Common myeloid progenitor, CD34-positive (primary cell): ENCODE data around the gene XRCC4. TPM values are rescaled to one million over a fixed set of nuclear protein-coding genes. Genes with fewer than 3 reads are reported as not detected.
A peak's percentile ranks its signal among the peaks of the same experiment; 100 is the strongest.

Source experiments
- CTCF ChIA-PET: fragments of 350-600 bp; sonication (Branson Sonifier 250); formaldehyde crosslinking; loops from one replicate; lab custom pipeline; 2021; ENCODE audit warnings: antibody characterized with exemption; lab: Charles Lee
- POLR2A ChIA-PET: fragments of 350-600 bp; sonication (Branson Sonifier 250); formaldehyde crosslinking; loops from one replicate; lab custom pipeline; 2021; ENCODE audit warnings: antibody characterized with exemption; lab: Charles Lee
- DNase-seq, 3 donors: peaks; one replicate each; pipeline versions ENCODE4 v3.0.0 to v3.0.0-alpha.2; 2013
- H3K27ac ChIP-seq, 2 experiments: 1 replicate in 1 of 2; 2 replicates in 1 of 2; pipeline ENCODE4 v1.7.0; 2013; ENCODE audit warnings: inconsistent platforms in 2 of 2, low read length in 2 of 2, mild to moderate bottlenecking in 2 of 2, low read depth in 1 of 2, moderate library complexity in 1 of 2; ENCODE audit not compliant: severe bottlenecking in 2 of 2, insufficient read depth in 1 of 2, poor library complexity in 1 of 2
- H3K27me3 ChIP-seq, 5 experiments: replicated peaks in 2 of 5; 1 replicate in 3 of 5; 2 replicates in 2 of 5; pipeline versions ENCODE4 v1.6.1 to v1.7.0; 2013; ENCODE audit warnings: low read length in 4 of 5, mild to moderate bottlenecking in 2 of 5, moderate library complexity in 2 of 5, inconsistent platforms in 1 of 5; ENCODE audit not compliant: insufficient read depth in 5 of 5, control insufficient read depth in 4 of 5
- H3K36me3 ChIP-seq, 4 experiments: 1 replicate in 2 of 4; 2 replicates in 2 of 4; pipeline versions ENCODE4 v1.6.1 to v1.7.0; 2013; ENCODE audit warnings: low read length in 3 of 4, control low read depth in 1 of 4, mild to moderate bottlenecking in 1 of 4; ENCODE audit not compliant: control insufficient read depth in 4 of 4, insufficient read depth in 4 of 4
- H3K4me1 ChIP-seq, 4 experiments: 1 replicate in 3 of 4; 2 replicates in 1 of 4; pipeline versions ENCODE4 v1.6.1 to v1.7.1; 2013; ENCODE audit warnings: low read length in 3 of 4, mild to moderate bottlenecking in 3 of 4, control low read depth in 1 of 4, inconsistent platforms in 1 of 4, moderate library complexity in 1 of 4; ENCODE audit not compliant: control insufficient read depth in 4 of 4, insufficient read depth in 4 of 4; ENCODE audit errors: control extremely low read depth in 1 of 4
- H3K4me3 ChIP-seq, 7 experiments: 1 replicate in 4 of 7; 2 replicates in 3 of 7; pipeline versions ENCODE4 v1.5.1 to v1.7.0; 2013; ENCODE audit warnings: mild to moderate bottlenecking in 7 of 7, low read length in 6 of 7, moderate library complexity in 6 of 7, inconsistent platforms in 2 of 7, low read depth in 2 of 7, control low read depth in 1 of 7; ENCODE audit not compliant: insufficient read depth in 4 of 7, control insufficient read depth in 1 of 7; ENCODE audit errors: extremely low read depth in 1 of 7
- H3K9me3 ChIP-seq, 5 experiments: 1 replicate in 4 of 5; 2 replicates in 1 of 5; pipeline versions ENCODE4 v1.6.1 to v1.7.1; 2013; ENCODE audit warnings: low read length in 4 of 5, mild to moderate bottlenecking in 2 of 5, inconsistent platforms in 1 of 5, low read depth in 1 of 5, moderate library complexity in 1 of 5; ENCODE audit not compliant: control insufficient read depth in 4 of 5, insufficient read depth in 2 of 5; ENCODE audit errors: control extremely low read depth in 1 of 5
- WGBS: methylation state at CpG from one replicate; pipeline ENCODE4 v1.1.5; 2013; ENCODE audit not compliant: insufficient coverage; 5-methylcytosine and 5-hydroxymethylcytosine counted together
- polyA plus RNA-seq: library from polyadenylated mRNA; unstranded; fragments of 120-200 nt; gene quantifications from one replicate; pipeline ENCODE4 v1.2.1, GENCODE V29; 2013

Gene XRCC4
- 7.8 TPM for polyA plus RNA-seq

GRCh38 chr5:83076742-83077661 lies at the start of gene XRCC4, which contains the start of gene TMEM167A:
Gene XRCC4 (plus strand): TSS chr5:83077547. CDS start chr5:83104920, 27,373 bp downstream.
Gene TMEM167A (minus strand): TSS chr5:83077394. CDS start chr5:83077323, 71 bp downstream.
- Histone ChIP-seq H3K27me3 (no peaks in the 10 kb centered on the region), H3K36me3 (peaks cover 0 to 17% (median 5%) of the 10 kb centered on the region in 4 experiments), H3K4me1 (peaks cover 7 to 22% (median 18%) of the 10 kb centered on the region in 4 experiments), H3K9me3 (no peaks in the 10 kb centered on the region), H3K27ac (peak within 1 kb of the TSS; percentile 89 to 96), H3K4me3 (peak within 1 kb of the TSS; percentile 65 to 99 (median 93))
- POLR2A ChIA-PET = interaction anchor here (0.6 kb wide), 1 partner anchor 7 kb away, joined by 5 read pairs; no protein-coding TSS in a partner anchor
- CTCF ChIA-PET = interaction anchor here (1.0 kb wide), 1 partner anchor 398 kb away, joined by 3 read pairs; no protein-coding TSS in a partner anchor
- DNase-seq = peak; percentile 98 to 99 (median 99)
- under 1% methylated on average over 38 of the region's 44 CpGs for WGBS

GRCh38 chr5:83029912-83030311 lies 47.4 kb upstream of the XRCC4 start:
- no peak overlapping the region for H3K4me3 ChIP-seq
- H3K4me1 ChIP-seq = peaks cover 5 to 33% (median 21%) of the 10 kb centered on the region in 4 experiments
- no peaks in the 10 kb centered on the region for H3K27me3 ChIP-seq
- CTCF ChIA-PET = no interaction called here
- DNase-seq = no peak
- H3K36me3 ChIP-seq = no peaks in the 10 kb centered on the region
- no peak overlapping the region for H3K27ac ChIP-seq
- peaks cover 0 to 3% (median 0%) of the 10 kb centered on the region in 5 experiments for H3K9me3 ChIP-seq
- 100% methylated on average over 2 of the region's 2 CpGs for WGBS
- POLR2A ChIA-PET = no interaction called here

GRCh38 chr5:83031381-83031780 lies 46.0 kb upstream of the XRCC4 start:
- ChIA-PET POLR2A (no interaction called here), CTCF (no interaction called here)
- no peak for DNase-seq
- Histone ChIP-seq H3K9me3 (peaks cover 0 to 3% (median 0%) of the 10 kb centered on the region in 5 experiments), H3K4me3 (no peak overlapping the region), H3K36me3 (no peaks in the 10 kb centered on the region), H3K4me1 (peaks cover 10 to 38% (median 29%) of the 10 kb centered on the region in 4 experiments), H3K27me3 (no peaks in the 10 kb centered on the region), H3K27ac (no peak overlapping the region)
- WGBS = no CpG with 5 or more reads among the region's 1 CpG

GRCh38 chr5:83034036-83034435 lies 43.3 kb upstream of the XRCC4 start:
- CTCF ChIA-PET = no interaction called here
- DNase-seq = peak in 1 of 3 donors; percentile 47
- WGBS = 57% methylated on average over 3 of the region's 3 CpGs

GRCh38 chr5:83034528-83035207 lies 42.7 kb upstream of the XRCC4 start:
- Histone ChIP-seq H3K4me3 (peak overlapping the region in 2 of 7 experiments; percentile 20 to 36), H3K36me3 (no peaks in the 10 kb centered on the region), H3K27me3 (no peaks in the 10 kb centered on the region), H3K9me3 (peaks cover 0 to 3% (median 0%) of the 10 kb centered on the region in 5 experiments), H3K27ac (peak overlapping the region; percentile 22 to 49), H3K4me1 (peaks cover 12 to 32% (median 16%) of the 10 kb centered on the region in 4 experiments)
- peak; percentile 36 to 82 (median 63) for DNase-seq
- ChIA-PET CTCF (interaction anchor here (0.8 to 1.6 kb wide), 2 partner anchors 10 to 24 kb away, joined by 3 to 5 read pairs; no protein-coding TSS in a partner anchor), POLR2A (no interaction called here)
- 8% methylated on average over 2 of the region's 4 CpGs for WGBS

More at GRCh38 chr5:83034036-83034435, 43.3 kb upstream of the XRCC4 start:
- Histone ChIP-seq H3K27me3 (no peaks in the 10 kb centered on the region), H3K36me3 (no peaks in the 10 kb centered on the region), H3K4me1 (peaks cover 12 to 32% (median 16%) of the 10 kb centered on the region in 4 experiments), H3K9me3 (peaks cover 0 to 3% (median 0%) of the 10 kb centered on the region in 5 experiments), H3K4me3 (no peak overlapping the region), H3K27ac (peak overlapping the region in 1 of 2 experiments; percentile 49)
- POLR2A ChIA-PET = no interaction called here

GRCh38 chr5:83035373-83036100 lies 41.8 kb upstream of the XRCC4 start:
- 83% methylated on average over 4 of the region's 5 CpGs for WGBS
- ChIA-PET POLR2A (interaction anchor here (0.5 kb wide), 1 partner anchor 112 kb away, joined by 3 read pairs; no protein-coding TSS in a partner anchor), CTCF (interaction anchor here (0.7 to 1.7 kb wide), 4 partner anchors 9 to 23 kb away, joined by 3 to 5 read pairs (median 3); no protein-coding TSS in a partner anchor)
- Histone ChIP-seq H3K9me3 (peaks cover 0 to 3% (median 0%) of the 10 kb centered on the region in 5 experiments), H3K27me3 (no peaks in the 10 kb centered on the region), H3K4me1 (peaks cover 12 to 32% (median 16%) of the 10 kb centered on the region in 4 experiments), H3K4me3 (peak overlapping the region in 1 of 7 experiments; percentile 20), H3K36me3 (no peaks in the 10 kb centered on the region), H3K27ac (peak overlapping the region in 1 of 2 experiments; percentile 7)
- peak in 2 of 3 donors; percentile 43 to 66 for DNase-seq
